Endodermal cell (in vitro differentiated cells): ENCODE measurements around the gene FKBP1A. TPM values are rescaled to one million over a fixed set of nuclear protein-coding genes. Genes with fewer than 3 reads are reported as not detected.

ENCODE experiments used
- DNase-seq: peaks from one replicate; pipeline ENCODE4 v3.0.0-alpha.2; 2017
- H3K27ac ChIP-seq: 2 replicates; pipeline ENCODE4 v1.5.1; 2013; ENCODE audit warnings: mild to moderate bottlenecking, low read depth, low read length, moderate library complexity
- H3K27me3 ChIP-seq: 2 replicates; pipeline ENCODE4 v1.6.1; 2013; ENCODE audit warnings: mild to moderate bottlenecking, low read length, moderate library complexity; ENCODE audit not compliant: insufficient read depth, control insufficient read depth, poor library complexity, severe bottlenecking
- H3K36me3 ChIP-seq: 2 replicates; pipeline ENCODE4 v1.7.0; 2013; ENCODE audit warnings: mild to moderate bottlenecking, low read length, moderate library complexity; ENCODE audit not compliant: control insufficient read depth, insufficient read depth
- H3K4me1 ChIP-seq: one replicate; pipeline ENCODE4 v1.7.0; 2013; ENCODE audit warnings: low read length; ENCODE audit not compliant: control insufficient read depth, insufficient read depth
- H3K4me3 ChIP-seq: 2 replicates; pipeline ENCODE4 v1.5.1; 2013; ENCODE audit warnings: mild to moderate bottlenecking, low read length, moderate library complexity
- H3K9ac ChIP-seq: 2 replicates; pipeline ENCODE4 v1.6.1; 2013; ENCODE audit warnings: mild to moderate bottlenecking, low read length, moderate library complexity; ENCODE audit not compliant: poor library complexity, severe bottlenecking; ENCODE audit errors: extremely low read depth
- H3K9me3 ChIP-seq: 2 replicates; pipeline ENCODE4 v1.6.1; 2013; ENCODE audit warnings: mild to moderate bottlenecking, low read length, moderate library complexity; ENCODE audit not compliant: control insufficient read depth
- H3K27ac Mint-ChIP-seq: 2 replicates; pipeline ENCODE4 v1.8.0; 2020; ENCODE audit warnings: mixed read lengths
- H3K27me3 Mint-ChIP-seq: 2 replicates; pipeline ENCODE4 v1.8.0; 2021; ENCODE audit warnings: mild to moderate bottlenecking, mixed read lengths; ENCODE audit not compliant: insufficient read depth
- H3K36me3 Mint-ChIP-seq: 2 replicates; pipeline ENCODE4 v1.8.0; 2020; ENCODE audit warnings: low read depth, mixed read lengths
- H3K4me1 Mint-ChIP-seq: 2 replicates; pipeline ENCODE4 v1.8.0; 2020; ENCODE audit warnings: mixed read lengths
- H3K4me3 Mint-ChIP-seq: 2 replicates; pipeline ENCODE4 v1.8.0; 2020; ENCODE audit warnings: mild to moderate bottlenecking, moderate library complexity, mixed read lengths
- H3K9me3 Mint-ChIP-seq: 2 replicates; pipeline ENCODE4 v1.8.0; 2020; ENCODE audit warnings: mild to moderate bottlenecking, mixed read lengths
- WGBS, 2 experiments: methylation state at CpG; one replicate each; pipeline versions ENCODE4 v1.1.5 to v1.1.7; 2013; ENCODE audit warnings: missing lambda C conversion rate in 2 of 2, mixed read lengths in 1 of 2; ENCODE audit not compliant: insufficient coverage in 1 of 2, insufficient read length in 1 of 2; 5-methylcytosine and 5-hydroxymethylcytosine counted together
- total RNA-seq, 2 donors: library from RNA; stranded (reverse); fragmentation: NEBNext Ultra II Directional in 1 of 2; extraction: Animal tissue kit (Norgen Biotek cat#: 25700) in 1 of 2; gene quantifications; 2 replicates in 1 of 2; 3 replicates in 1 of 2; pipeline ENCODE4 v1.2.1, GENCODE V29; 2021
- TF ChIP-seq, protein P1 (sequence below): fragments of 200-600 bp; sonication (generic); conservative IDR thresholded peaks from 2 replicates; pipeline ENCODE4 v1.5.0; 2021; ENCODE audit warnings: antibody characterized with exemption, mild to moderate bottlenecking

FKBP1A gene
- total RNA-seq, 2 donors from 2014 or later, result 181 to 185 TPM

DNA sequence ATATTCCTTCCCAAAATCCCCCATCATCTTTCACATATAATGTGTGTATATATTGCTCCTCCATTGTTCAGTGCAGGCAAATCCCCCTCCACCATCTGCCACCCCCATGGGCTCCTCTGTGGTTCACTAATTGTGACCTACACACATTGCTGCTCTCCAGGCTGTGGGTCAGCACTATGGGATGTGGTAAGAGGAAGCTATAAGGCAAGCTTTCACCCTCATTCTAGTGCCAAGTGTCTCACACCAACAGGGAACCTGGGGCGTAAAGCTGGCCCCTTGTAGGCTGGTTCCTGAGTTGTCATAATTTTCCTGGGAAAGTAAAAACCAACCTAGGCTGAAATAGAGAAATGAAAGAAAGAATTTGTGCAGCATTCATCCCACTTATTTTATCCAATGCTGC is 16.8 kb downstream of the FKBP1A start:
- Mint-ChIP-seq H3K27ac (no peak overlapping the region), H3K9me3 (no peaks in the 10 kb centered on the region), H3K27me3 (no peaks in the 10 kb centered on the region), H3K4me1 (peaks cover 17% of the 10 kb centered on the region), H3K36me3 (peaks cover 28% of the 10 kb centered on the region), H3K4me3 (no peak overlapping the region)
- Histone ChIP-seq H3K9ac (no peak overlapping the region), H3K9me3 (no peaks in the 10 kb centered on the region), H3K36me3 (peaks cover 36% of the 10 kb centered on the region), H3K4me1 (peaks cover 6% of the 10 kb centered on the region), H3K27ac (no peak overlapping the region), H3K4me3 (no peak overlapping the region), H3K27me3 (no peaks in the 10 kb centered on the region)
- TF ChIP-seq, protein P1, sequence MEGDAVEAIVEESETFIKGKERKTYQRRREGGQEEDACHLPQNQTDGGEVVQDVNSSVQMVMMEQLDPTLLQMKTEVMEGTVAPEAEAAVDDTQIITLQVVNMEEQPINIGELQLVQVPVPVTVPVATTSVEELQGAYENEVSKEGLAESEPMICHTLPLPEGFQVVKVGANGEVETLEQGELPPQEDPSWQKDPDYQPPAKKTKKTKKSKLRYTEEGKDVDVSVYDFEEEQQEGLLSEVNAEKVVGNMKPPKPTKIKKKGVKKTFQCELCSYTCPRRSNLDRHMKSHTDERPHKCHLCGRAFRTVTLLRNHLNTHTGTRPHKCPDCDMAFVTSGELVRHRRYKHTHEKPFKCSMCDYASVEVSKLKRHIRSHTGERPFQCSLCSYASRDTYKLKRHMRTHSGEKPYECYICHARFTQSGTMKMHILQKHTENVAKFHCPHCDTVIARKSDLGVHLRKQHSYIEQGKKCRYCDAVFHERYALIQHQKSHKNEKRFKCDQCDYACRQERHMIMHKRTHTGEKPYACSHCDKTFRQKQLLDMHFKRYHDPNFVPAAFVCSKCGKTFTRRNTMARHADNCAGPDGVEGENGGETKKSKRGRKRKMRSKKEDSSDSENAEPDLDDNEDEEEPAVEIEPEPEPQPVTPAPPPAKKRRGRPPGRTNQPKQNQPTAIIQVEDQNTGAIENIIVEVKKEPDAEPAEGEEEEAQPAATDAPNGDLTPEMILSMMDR, result no peak
- WGBS, 2 experiments, result 93% methylated on average over 1 of the region's 1 CpG; no CpG with 5 or more reads in 1 of the 2 experiments
- peak; percentile 22 for DNase-seq

DNA sequence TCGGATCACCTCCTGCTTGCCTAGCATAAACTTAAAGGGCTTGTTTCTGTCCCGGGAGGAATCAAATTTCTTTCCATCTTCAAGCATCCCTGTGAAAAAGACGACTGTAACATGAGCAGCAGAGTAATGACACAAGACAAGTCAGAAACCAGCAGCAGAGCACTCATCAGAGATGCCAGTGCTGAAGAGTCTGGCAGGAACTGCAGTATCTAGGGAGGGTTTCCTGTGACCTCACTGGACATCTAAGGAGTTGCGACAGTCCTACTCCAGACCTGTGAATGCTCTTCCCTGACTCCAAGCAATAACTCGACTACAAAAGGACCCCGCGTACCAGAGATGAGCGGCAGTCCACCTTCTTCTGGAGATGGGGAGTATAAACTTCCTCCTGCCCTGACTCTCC is 17.3 kb downstream of the FKBP1A start:
- TF ChIP-seq, protein P1, result no peak
- Histone ChIP-seq H3K4me1 (peaks cover 11% of the 10 kb centered on the region), H3K27ac (no peak overlapping the region), H3K36me3 (peaks cover 41% of the 10 kb centered on the region), H3K4me3 (no peak overlapping the region), H3K27me3 (no peaks in the 10 kb centered on the region), H3K9me3 (no peaks in the 10 kb centered on the region), H3K9ac (no peak overlapping the region)
- Mint-ChIP-seq H3K4me1 (peaks cover 16% of the 10 kb centered on the region), H3K36me3 (peaks cover 28% of the 10 kb centered on the region), H3K4me3 (no peak overlapping the region), H3K9me3 (no peaks in the 10 kb centered on the region), H3K27me3 (no peaks in the 10 kb centered on the region), H3K27ac (no peak overlapping the region)
- 82 to 92% methylated on average over 6 to 8 of the region's 8 CpGs for WGBS, 2 experiments
- DNase-seq, result no peak

DNA sequence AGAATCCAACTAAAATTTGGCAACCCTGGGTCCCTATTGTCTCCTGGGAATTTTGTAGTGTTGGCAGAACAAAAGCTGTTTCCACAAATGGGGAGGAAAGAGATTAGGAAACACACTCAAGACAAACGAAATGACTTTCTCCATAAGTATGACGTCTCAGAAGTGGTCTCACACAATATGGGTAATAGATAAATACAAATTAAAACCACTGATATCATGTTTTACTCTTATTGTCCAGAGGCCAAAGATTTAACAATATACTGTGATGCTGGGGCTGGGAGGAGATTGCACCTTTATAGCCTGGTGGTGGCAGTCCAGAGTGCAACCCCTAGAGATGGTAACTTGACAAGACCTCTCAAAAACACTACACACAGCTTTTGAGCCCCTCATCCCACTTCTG is 18.6 kb downstream of the FKBP1A start:
- Histone ChIP-seq H3K9ac (no peak overlapping the region), H3K36me3 (peaks cover 43% of the 10 kb centered on the region), H3K27ac (no peak overlapping the region), H3K4me1 (peaks cover 13% of the 10 kb centered on the region), H3K4me3 (no peak overlapping the region), H3K9me3 (no peaks in the 10 kb centered on the region), H3K27me3 (no peaks in the 10 kb centered on the region)
- peaks cover 31% of the 10 kb centered on the region for H3K36me3 Mint-ChIP-seq
- H3K9me3 Mint-ChIP-seq, result no peaks in the 10 kb centered on the region
- TF ChIP-seq, protein P1, result peak; percentile 51
- no peaks in the 10 kb centered on the region for H3K27me3 Mint-ChIP-seq
- no peak overlapping the region for H3K27ac Mint-ChIP-seq
- H3K4me1 Mint-ChIP-seq, result peaks cover 21% of the 10 kb centered on the region
- WGBS, 2 experiments, result 100% methylated on average over 1 of the region's 2 CpGs; no CpG with 5 or more reads in 1 of the 2 experiments
- no peak for DNase-seq
- H3K4me3 Mint-ChIP-seq, result no peak overlapping the region
